GM12864 (cell line): ENCODE measurements around the gene COL19A1.

Source experiments
- DNase-seq: peaks from one replicate; pipeline ENCODE4 v3.0.0-alpha.2; 2011; ENCODE audit warnings: low read depth
- H3K4me3 ChIP-seq: 2 replicates; pipeline ENCODE4 v1.5.1; 2011; ENCODE audit warnings: mild to moderate bottlenecking, low read depth, low read length, control low read depth
- TF ChIP-seq, protein P1 (sequence below): IDR thresholded peaks from 2 replicates; pipeline ENCODE4 v1.5.1; 2011; ENCODE audit warnings: low read depth, mild to moderate bottlenecking, moderate library complexity, low read length, control low read depth, inconsistent platforms; ENCODE audit errors: missing control alignments

The COL19A1 gene

DNA sequence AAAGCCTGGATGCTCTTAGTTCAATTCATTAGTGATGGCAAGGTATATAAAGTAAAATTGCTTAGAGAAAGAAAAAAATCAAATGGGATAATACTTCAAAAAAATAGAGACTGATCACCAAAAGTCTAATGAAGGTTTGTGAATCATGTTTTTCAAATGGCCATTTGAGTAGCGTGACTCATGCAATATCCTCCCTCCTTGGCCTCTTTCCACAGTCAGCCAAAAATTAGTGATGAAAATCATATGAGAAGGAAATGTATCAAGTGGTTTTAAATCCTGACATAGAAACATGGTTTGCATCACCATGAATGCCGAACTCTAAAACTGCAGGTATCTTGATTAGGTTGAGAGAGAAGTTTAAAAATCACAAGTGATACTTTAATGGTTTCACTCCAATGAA lies 1.2 kb upstream of the COL19A1 start:
- no peak for DNase-seq
- TF ChIP-seq, protein P1, sequence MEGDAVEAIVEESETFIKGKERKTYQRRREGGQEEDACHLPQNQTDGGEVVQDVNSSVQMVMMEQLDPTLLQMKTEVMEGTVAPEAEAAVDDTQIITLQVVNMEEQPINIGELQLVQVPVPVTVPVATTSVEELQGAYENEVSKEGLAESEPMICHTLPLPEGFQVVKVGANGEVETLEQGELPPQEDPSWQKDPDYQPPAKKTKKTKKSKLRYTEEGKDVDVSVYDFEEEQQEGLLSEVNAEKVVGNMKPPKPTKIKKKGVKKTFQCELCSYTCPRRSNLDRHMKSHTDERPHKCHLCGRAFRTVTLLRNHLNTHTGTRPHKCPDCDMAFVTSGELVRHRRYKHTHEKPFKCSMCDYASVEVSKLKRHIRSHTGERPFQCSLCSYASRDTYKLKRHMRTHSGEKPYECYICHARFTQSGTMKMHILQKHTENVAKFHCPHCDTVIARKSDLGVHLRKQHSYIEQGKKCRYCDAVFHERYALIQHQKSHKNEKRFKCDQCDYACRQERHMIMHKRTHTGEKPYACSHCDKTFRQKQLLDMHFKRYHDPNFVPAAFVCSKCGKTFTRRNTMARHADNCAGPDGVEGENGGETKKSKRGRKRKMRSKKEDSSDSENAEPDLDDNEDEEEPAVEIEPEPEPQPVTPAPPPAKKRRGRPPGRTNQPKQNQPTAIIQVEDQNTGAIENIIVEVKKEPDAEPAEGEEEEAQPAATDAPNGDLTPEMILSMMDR: no peak

DNA sequence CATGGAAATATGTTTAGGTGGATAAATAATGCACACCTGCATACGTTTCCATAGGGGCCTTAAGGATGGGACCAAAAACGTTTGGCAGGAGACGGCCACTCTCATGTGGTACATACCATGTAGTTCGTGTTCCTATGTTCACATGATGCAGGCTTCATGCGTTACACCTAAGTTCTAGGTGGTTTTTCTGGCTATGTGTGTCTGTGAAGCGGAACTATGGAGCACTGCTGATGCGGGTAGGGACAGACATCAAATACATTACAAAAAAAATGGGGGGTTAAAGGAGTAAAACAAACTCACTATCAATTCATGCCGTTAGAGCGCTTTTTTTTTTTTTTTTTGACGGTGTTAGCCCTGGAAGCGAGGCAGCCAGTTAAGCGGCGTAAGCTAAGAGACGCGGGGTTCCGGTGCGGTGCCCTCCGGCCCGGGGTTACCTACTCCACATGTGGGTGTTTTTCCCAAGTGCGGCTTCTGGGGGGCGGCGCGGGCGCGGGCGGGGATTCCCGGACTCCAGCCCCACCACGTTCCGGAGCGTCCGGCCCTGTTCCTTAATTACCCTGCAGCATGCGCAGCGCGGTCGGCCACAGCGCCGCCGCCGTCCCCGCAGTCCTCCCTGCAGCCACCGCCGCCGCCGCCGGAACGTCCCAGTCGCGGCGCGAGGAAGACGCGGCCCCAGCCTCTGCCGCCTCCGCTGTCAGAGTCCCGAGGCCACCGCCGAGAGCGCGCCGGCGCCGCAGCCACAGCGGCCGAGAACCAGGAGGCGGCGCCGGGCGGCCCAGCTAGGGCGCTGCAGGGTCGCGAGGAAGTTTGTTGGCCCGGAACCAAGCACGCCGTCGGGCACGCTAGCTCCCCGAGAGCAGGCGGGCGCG lies 648 bp downstream of the COL19A1 start:
- H3K4me3 ChIP-seq: peak overlapping the region; percentile 79
- no peak for DNase-seq
- TF ChIP-seq, protein P1: no peak

More for the DNA sequence above, 1.2 kb upstream of the COL19A1 start:
- no peak overlapping the region; the same call in 1 of the 2 replicates for H3K4me3 ChIP-seq

DNA sequence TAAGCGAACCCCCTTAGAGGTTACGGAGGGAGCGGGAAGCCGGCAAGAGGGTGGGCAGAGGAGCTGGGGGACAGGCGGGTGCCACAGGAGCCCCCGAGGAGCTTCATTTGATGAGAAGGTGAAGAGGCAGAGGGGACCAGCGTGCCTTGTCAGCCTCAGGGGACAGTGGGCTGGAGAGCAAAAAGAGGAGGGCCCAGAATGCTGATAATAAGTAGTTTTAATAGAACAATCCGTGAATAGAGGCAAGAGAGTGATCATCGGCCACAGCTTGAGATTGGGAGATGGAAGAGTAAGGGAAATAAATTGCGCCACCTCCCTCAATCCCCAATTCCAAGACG lies 1.3 kb downstream of the COL19A1 start:
- TF ChIP-seq, protein P1: no peak
- DNase-seq: no peak
- peak overlapping the region; percentile 79 for H3K4me3 ChIP-seq

DNA sequence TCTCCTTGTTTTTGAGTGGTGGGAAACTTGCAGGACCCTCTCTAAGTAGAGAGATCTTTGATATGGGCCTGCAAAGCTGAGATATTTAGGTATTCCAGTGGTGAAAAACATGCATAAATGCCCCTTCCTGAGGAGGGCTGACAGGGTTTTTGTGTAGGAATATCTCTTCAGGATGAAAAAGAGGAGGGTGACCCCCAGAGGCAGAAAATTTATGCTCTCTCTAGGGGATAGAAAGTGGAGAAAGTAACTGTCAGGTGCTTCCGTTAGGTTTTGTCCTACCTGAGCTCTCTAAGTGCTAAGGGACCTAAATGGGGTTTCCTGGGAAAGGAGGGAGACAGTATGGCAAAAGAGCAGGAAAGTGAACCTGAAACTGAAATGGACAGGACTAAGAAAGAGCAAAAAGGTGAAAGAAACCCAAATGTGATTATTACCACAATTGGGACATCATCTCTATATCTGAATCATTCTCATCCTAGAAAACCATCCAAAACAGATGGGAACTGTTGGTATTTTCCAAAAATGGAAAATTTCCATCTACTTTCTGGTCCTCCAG lies 2.0 kb downstream of the COL19A1 start:
- H3K4me3 ChIP-seq: peak overlapping the region; percentile 79; the same call in 1 of the 2 replicates
- no peak for DNase-seq
- TF ChIP-seq, protein P1: peak; percentile 27

DNA sequence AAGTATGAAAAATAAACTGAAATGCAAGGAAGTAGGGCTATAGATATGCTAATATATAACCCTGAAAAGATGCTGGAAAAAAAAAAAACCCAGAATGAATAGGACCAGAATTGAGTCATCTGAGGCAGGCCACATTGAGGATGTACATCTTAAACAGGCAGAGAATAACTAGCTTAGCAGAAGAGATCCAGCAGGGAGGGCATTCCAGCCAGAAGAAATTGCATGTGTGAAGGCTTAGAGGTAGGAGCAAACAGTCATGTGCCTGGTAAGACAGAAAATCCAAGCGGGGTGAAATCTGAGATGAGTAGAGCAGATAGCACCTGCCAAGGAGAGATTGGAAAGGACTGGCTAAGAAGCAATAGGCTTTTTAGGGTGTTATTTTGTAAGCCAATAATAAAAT lies 2.6 kb downstream of the COL19A1 start:
- no peak for DNase-seq
- TF ChIP-seq, protein P1: no peak
- H3K4me3 ChIP-seq: no peak overlapping the region

DNA sequence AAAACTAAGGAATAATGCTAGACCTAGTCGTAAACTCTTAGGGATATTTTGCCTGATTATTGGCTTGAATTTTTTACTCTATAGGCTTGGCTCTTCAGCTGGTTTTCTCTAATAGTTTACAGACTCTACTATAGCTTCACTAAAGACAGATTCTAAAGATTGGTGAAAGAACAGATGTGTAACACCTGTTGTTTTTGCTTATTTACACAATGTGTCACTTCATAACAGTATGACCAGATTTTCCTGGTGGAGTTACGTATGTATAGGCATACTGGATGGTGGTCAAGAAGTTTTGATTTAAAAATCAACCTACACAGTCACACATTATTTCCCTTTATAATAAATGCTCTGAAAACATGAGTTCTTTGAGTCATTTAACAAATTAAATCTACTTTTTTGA lies 4.8 kb downstream of the COL19A1 start:
- H3K4me3 ChIP-seq: no peak overlapping the region
- TF ChIP-seq, protein P1: no peak
- DNase-seq: no peak
